Measurements from ENCODE around the gene LRRFIP2.
A peak's percentile ranks its signal among the peaks of the same experiment; 100 is the strongest.

The LRRFIP2 gene

DNA sequence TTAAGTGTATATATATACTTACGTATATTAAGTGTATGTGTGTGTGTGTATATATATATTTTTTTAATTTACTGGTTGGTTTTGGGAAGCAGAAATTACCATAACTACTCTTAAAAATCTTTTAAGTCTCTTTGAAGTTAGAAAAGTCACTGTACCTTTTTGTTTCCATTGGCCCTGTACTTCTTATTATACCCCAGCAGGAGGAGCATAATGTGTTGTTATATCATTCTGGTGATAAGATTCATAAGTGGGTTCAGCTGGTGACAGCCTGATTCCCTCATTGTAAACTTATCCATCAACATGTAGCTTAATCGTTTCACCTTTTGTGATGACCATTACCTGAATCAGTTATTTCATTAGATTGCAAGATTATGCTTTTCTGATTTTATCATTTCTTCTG, 150.3 kb downstream of the LRRFIP2 start:
- no peak overlapping the region for H3K4me3 ChIP-seq (ENCODE audit: low read length)
- peak; percentile 29 for DNase-seq (ENCODE audit: low read depth)
- TF ChIP-seq, protein P1, sequence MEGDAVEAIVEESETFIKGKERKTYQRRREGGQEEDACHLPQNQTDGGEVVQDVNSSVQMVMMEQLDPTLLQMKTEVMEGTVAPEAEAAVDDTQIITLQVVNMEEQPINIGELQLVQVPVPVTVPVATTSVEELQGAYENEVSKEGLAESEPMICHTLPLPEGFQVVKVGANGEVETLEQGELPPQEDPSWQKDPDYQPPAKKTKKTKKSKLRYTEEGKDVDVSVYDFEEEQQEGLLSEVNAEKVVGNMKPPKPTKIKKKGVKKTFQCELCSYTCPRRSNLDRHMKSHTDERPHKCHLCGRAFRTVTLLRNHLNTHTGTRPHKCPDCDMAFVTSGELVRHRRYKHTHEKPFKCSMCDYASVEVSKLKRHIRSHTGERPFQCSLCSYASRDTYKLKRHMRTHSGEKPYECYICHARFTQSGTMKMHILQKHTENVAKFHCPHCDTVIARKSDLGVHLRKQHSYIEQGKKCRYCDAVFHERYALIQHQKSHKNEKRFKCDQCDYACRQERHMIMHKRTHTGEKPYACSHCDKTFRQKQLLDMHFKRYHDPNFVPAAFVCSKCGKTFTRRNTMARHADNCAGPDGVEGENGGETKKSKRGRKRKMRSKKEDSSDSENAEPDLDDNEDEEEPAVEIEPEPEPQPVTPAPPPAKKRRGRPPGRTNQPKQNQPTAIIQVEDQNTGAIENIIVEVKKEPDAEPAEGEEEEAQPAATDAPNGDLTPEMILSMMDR (conservative IDR thresholded peaks at IDR 0.05; ENCODE audit: low read length) = peak; percentile 57

DNA sequence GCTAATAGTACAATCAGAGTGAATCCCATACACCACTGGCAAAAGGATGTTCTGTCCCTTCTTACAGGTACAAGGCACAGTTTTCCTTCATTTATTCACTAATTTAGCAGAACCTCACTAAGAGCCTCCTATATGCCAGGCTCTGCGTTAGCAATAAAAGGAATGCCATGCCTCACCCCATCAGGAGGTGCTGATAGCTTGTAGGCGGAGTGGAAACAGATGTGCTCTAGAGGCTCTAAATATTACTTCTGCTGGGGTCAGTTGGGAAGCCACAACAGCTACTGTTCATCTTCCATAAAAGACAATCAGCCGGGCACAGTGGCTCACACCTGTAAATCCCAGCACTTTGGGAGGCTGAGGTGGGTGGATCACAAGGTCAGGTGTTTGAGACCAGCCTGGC, 156.7 kb downstream of the LRRFIP2 start:
- TF ChIP-seq, protein P1 (conservative IDR thresholded peaks at IDR 0.05; ENCODE audit: low read length) = no peak
- no peak overlapping the region for H3K4me3 ChIP-seq (ENCODE audit: low read length)
- DNase-seq (ENCODE audit: low read depth) = no peak

DNA sequence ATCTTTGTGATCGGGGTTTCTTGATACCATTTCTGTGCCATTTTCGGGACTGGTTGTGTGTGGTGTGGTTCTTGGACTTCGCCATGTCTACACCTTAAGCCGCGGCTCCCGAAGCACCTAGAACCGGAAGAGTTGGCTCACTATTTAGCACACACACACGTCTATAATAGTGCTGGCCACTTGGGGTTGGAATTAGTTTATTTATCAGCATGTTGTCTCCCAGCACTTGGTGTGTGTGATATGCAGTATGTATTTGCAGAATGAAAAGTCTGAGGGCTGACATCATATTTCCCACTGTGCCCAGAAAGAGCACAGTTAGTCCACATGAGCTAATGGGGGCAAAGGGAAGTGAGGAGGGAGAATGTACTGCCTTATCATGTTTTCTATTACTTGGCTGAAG, 157.5 kb downstream of the LRRFIP2 start:
- H3K4me3 ChIP-seq (ENCODE audit: low read length) = no peak overlapping the region
- DNase-seq (ENCODE audit: low read depth) = no peak
- TF ChIP-seq, protein P1 (conservative IDR thresholded peaks at IDR 0.05; ENCODE audit: low read length) = no peak

DNA sequence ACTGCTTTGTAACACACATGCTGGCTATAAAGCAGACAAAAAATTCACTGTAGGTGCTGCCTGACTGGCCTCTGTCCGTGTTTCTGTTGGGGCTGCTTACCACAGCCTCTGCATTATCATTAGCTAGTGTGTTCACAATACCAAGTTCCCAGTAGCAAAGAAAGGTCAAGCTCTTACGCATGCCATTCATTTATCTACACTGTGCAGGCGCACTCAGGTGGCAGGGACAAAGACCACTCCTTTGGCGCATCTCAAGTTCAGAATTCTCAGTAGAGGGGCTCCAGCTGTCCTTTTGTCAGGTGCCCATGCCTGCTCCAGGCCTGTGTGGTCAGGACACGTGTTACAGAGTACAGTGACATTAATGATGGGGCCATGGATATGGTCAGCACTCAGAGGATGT, 158.7 kb downstream of the LRRFIP2 start:
- TF ChIP-seq, protein P1 (conservative IDR thresholded peaks at IDR 0.05; ENCODE audit: low read length) = no peak
- DNase-seq (ENCODE audit: low read depth) = no peak
- H3K4me3 ChIP-seq (ENCODE audit: low read length) = no peak overlapping the region

DNA sequence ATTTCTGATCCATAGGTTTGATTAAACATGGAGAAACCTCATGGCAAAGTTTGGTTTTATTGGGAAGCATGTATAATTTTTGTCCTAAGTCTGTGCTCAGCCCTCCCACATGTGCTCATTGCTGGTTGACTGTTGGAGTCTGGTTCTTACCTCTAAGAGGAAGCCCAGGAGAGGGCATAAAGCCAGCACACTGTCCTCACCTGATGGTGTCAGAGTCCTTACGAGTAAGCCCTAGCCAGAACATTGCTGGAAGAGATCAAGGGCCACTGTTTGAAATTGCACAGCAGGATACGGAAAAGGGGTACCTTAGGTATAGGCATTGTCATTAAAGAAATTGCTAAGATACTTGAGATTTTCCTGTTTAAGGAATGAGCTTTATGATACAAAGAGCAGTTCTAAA, 159.8 kb downstream of the LRRFIP2 start:
- H3K4me3 ChIP-seq (ENCODE audit: low read length) = no peak overlapping the region
- DNase-seq (ENCODE audit: low read depth) = no peak
- TF ChIP-seq, protein P1 (conservative IDR thresholded peaks at IDR 0.05; ENCODE audit: low read length) = no peak

Measured in AG10803 (cell line).